ENCODE measurements around the gene CEP162.

DNA sequence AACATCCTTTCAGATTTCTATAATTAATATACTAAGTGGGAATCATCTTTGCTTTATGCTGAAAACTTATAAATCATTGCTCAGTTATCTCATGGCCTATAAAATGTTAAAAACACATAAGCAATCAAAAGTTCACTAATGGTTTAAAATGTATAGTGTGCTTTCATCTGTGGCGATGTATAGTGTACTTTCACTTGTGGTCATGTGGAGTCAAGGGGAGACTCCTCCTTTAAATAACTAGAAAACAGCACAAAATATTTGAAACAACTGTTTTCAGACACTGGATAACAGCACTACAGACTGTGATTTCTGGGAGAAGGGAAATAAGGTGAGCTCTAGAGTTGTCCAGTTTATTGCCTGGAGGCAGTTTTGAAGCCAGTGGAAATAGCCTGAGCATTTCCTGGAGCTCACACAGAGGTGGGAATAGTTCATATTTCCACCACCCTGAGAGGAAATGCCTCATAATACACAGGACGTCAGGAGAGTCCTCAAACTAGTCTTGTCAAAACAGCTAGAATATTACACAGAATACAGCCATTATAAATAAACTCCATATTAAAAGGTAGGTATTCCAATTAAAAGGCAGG, 89.4 kb downstream of the CEP162 start:
- TF ChIP-seq GATA2 (IDR thresholded peaks at IDR 0.05; ENCODE audit: low read depth, low read length) = no peak
- TF ChIP-seq GATA3 (IDR thresholded peaks at IDR 0.05; ENCODE audit: low read depth, low read length) = no peak
